ENCODE results near the gene MCTP2. TPM values are rescaled to one million over a fixed set of nuclear protein-coding genes. Genes with fewer than 3 reads are reported as not detected.

The MCTP2 gene
- polyA plus RNA-seq, 1 donor: 0.67 TPM

GRCh38 chr15:94404733-94405283, 173.4 kb downstream of the MCTP2 start:
- no peak for DNase-seq

- DNase-seq: no peak
Observed at GRCh38 chr15:94411285-94411684, 179.9 kb downstream of the MCTP2 start.

GRCh38 chr15:94411846-94412245, 180.5 kb downstream of the MCTP2 start:
- DNase-seq: no peak

GRCh38 chr15:94412979-94413746, 181.8 kb downstream of the MCTP2 start:
- no peak for DNase-seq

GRCh38 chr15:94414916-94415315, 183.6 kb downstream of the MCTP2 start:
- DNase-seq: no peak

- DNase-seq: no peak
Observed at GRCh38 chr15:94416267-94416666, 184.9 kb downstream of the MCTP2 start.

GRCh38 chr15:94416820-94417219, 185.5 kb downstream of the MCTP2 start:
- DNase-seq: no peak

GRCh38 chr15:94417501-94418293, 186.3 kb downstream of the MCTP2 start:
- no peak for DNase-seq

GRCh38 chr15:94421706-94422105, 190.3 kb downstream of the MCTP2 start:
- no peak for DNase-seq

GRCh38 chr15:94432279-94432678, 200.9 kb downstream of the MCTP2 start:
- no peak for DNase-seq

- no peak for DNase-seq
Observed at GRCh38 chr15:94439158-94439557, 207.8 kb downstream of the MCTP2 start.

- no peak for DNase-seq
Observed at GRCh38 chr15:94441760-94442159, 210.4 kb downstream of the MCTP2 start.

GRCh38 chr15:94442480-94442879, 211.1 kb downstream of the MCTP2 start:
- no peak for DNase-seq

- DNase-seq: no peak
Observed at GRCh38 chr15:94443186-94443585, 211.8 kb downstream of the MCTP2 start.

GRCh38 chr15:94445566-94446160, 214.3 kb downstream of the MCTP2 start:
- no peak for DNase-seq

GRCh38 chr15:94446441-94446840, 215.1 kb downstream of the MCTP2 start:
- DNase-seq: no peak

- no peak for DNase-seq
Observed at GRCh38 chr15:94451466-94451865, 220.1 kb downstream of the MCTP2 start.

- DNase-seq: no peak
Observed at GRCh38 chr15:94453227-94453988, 222.0 kb downstream of the MCTP2 start.

GRCh38 chr15:94455297-94455696, 223.9 kb downstream of the MCTP2 start:
- DNase-seq: no peak

GRCh38 chr15:94456226-94456625, 224.9 kb downstream of the MCTP2 start:
- no peak for DNase-seq

- DNase-seq: no peak
Observed at GRCh38 chr15:94457661-94458060, 226.3 kb downstream of the MCTP2 start.

- no peak for DNase-seq
Observed at GRCh38 chr15:94460624-94461023, 229.3 kb downstream of the MCTP2 start.
